COLO668 (cell line): ENCODE data around the gene ARF4.
A peak's percentile ranks its signal among the peaks of the same experiment; 100 is the strongest.
"Not testable (repeated sequence)": the region's sequence is repeated elsewhere in the genome, so short reads cannot be mapped to it uniquely, and the experiment has no call there.

ENCODE experiments used
- DNase-seq: peaks from one replicate; lab custom pipeline; 2025; ENCODE audit not compliant: unreplicated experiment; lab: John Stamatoyannopoulos, UW

ARF4 gene

GRCh38 chr3:57597127-57597923 lies at the start of gene ARF4:
Gene ARF4 (minus strand): TSS chr3:57597344. CDS start chr3:57597140, 204 bp downstream.
- DNase-seq, result peak; percentile 97

DNA sequence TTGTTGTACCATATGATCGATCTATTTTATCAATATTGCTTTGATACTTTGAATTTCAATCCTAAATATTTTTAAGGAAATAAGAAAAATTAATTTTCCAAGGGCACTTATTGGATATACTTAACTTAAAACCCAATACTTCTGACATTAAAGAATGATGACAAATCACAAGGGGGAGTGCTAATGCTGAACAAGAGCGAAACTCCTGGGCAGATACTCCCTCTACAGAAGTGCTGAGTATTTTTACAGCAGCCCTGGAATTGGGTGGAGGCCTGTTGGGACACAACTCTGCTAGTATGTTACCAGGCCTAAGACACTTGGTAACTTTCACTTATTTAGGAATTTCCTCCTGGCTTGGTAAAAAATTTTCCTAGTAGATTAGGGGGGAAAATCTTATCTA lies 49.6 kb upstream of the ARF4 start:
- no peak for DNase-seq

DNA sequence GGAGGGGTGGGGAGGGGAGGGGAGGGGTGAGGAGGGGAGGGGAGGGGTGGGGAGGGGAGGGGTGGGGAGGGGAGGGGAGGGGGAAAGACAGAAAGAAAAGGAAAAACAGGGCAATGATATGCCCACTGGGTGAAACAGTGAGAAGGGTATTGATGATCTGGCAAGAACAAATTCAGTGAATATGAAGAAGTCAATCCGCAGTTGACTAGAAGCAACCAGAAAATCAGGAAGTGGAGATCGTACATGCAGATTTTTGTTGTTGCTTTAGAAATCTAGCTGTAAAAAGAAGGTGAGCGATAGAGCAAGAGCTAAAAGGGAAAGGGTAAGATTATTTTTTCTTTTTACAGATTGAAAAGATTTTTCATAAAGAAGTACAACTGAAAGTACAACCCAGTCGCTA lies 47.6 kb upstream of the ARF4 start:
- DNase-seq, result no peak

DNA sequence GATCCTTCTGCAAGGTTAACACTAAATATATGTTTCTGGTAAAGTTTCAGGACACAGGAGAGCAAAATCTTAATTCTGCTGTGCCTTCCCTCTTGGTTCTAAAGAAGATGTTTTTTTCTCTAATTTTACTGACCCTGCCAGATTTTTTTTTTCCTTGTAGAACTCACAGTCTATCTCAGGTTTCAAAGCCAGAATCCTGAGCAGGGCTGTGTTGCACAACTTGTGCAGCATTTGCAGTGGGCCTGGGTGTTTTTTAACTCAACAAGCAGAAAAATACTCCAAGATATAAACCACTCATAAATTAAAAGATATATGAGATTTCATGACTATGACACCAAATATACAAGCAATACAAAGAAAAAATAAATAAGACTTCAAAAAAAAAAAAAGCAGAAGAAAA lies 40.2 kb upstream of the ARF4 start:
- no peak for DNase-seq

DNA sequence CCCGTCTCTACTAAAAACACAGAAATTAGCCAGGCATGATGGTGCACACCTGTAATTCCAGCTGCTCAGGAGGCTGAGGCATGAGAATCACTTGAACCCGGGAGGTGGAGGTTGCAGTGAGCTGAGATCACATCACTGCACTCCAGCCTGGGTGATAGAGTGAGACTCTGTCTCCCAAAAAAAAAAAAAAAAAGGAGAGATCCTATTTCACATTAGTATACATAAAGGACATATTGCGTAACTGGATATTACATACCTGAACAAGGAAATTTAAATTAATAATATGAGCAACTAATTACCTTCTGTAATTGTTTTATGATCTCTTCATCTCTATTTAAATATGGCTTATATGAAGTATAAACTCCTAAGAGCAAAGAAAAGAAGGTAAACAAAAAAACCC lies 37.1 kb upstream of the ARF4 start:
- not testable (repeated sequence) for DNase-seq

DNA sequence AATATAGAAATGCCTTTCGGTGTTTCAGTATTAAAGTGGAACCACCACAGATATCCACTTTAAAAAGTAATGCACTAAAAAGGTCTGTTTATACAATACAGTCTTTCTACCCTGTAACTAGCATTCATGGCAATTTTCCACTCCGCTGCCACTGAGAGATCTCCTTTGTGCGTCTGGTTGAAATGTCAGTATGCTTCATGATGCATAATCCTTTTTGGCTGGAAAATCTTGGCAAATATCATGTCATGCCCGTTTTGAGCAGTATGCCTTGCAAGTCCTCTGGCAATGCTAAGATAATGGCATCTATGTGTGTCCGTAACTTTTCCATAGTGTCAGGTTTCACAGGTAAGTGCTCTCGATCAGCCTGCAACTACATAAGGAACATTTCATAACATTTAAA lies 30.8 kb upstream of the ARF4 start:
- DNase-seq, result no peak

DNA sequence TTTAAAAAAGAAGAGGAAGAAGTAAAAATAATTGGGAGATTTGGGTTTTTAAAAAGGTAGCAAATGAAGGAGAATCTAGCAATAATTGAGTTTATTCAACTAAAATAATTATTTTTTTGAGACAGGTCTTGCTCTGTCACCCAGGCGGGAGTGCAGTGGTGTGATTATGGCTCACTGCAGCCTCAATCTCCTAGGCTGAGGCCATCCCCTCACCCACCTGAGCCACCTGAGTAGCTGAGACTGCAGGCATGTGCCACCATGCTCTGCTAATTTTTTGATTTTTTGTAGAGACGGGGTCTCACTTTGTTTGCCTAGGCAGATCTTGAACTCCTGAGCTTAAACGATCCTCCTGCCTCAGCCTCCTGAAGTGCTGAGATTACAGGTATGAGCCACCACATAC lies 27.7 kb upstream of the ARF4 start:
- no peak for DNase-seq

GRCh38 chr3:57622362-57622761 lies 25.2 kb upstream of the ARF4 start:
- DNase-seq, result no peak

DNA sequence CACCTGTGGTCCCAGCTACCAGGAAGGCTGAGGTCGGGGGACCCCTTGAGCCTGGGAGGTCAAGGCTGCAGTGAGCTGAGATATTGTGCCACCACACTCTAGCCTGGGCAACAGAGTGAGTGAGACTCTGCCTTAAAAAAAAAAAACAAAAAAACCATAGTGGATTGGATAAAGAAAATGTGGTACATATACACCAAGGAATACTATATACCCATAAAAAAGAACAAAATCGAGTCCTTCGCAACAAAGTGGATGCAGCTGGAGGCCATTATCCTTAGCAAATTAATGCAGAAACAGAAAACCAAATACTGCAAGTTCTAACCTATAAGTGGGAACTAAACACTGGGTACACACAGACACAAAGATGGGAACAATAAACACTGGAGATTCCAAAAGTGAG lies 20.6 kb upstream of the ARF4 start:
- DNase-seq, result no peak

GRCh38 chr3:57616233-57616632 lies 19.1 kb upstream of the ARF4 start:
- DNase-seq, result no peak

- not testable (repeated sequence) for DNase-seq
Observed at GRCh38 chr3:57611870-57612269, 14.7 kb upstream of the ARF4 start.

- DNase-seq, result no peak
Observed at GRCh38 chr3:57605683-57606082, 8.5 kb upstream of the ARF4 start.

DNA sequence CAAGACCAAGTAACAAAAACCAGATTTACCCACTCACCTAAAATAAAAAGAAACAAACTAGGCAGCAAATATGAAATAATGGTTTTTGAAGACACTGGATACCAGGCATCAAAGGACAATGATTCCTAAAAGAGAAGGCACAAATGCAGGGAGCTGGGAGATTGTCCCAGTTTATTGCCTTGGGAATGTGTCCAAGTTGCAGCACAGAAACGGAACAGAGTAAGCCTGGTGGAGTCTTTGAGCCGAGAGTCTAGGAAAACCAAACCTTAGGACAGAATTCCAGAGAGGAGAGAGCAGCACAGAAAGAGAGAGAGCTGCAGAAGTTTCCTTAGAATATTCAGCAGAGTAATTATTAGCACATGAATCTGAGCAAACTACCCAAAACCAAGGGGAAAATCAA lies 7.8 kb upstream of the ARF4 start:
- DNase-seq, result no peak

- DNase-seq, result no peak
Observed at GRCh38 chr3:57600195-57600594, 3.1 kb upstream of the ARF4 start.

DNA sequence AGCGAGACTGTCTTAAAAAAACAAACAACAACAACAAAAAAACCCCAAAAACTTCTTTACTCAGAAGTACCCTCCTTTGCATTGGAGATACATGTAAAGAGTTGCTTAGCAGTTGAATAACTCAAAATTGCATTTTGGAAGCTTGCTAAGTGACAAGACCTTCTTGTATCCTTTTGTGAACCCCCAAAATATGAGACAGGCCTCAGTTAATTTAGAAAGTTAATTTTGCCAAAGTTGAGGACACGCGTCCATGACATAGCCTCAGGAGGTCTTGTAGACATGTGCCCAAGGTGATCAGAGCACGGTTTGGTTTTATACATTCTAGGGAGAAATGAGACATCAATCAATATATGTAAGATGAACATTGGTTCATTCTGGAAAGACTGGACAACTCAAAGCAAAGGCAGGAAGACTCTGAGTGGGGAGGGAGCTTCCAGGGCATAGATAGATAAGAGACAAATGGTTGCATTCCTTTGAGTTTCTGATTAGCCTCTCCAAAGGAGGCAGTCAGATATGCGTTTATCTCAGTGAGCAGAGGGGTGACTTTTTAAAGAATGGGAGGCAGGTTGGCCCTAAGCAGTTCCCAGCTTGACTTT lies 1.7 kb upstream of the ARF4 start:
- no peak for DNase-seq

- peak; percentile 51 for DNase-seq
Observed at GRCh38 chr3:57596495-57597126, 533 bp downstream of the ARF4 start.

DNA sequence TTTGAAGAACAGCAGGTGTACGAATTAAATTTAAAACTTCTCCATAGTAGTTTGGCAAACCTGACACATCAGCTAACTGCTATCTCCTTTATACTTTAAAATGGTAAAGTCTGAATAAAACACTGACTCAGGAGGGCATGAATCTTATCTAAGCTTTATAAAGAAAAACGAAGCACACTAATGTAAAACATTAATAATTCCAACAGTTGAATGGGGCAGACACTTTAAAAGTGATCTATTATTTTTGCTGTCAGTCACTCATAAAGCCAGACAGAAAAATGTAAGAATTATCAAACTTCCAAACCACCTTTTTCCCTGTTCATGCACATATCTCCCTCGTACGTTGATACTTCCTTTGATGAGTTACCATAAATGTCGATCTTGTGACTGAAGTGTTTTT lies 2.6 kb downstream of the ARF4 start:
- no peak for DNase-seq

- DNase-seq, result no peak
Observed at GRCh38 chr3:57594144-57594543, 3.0 kb downstream of the ARF4 start.

GRCh38 chr3:57592306-57592705 lies 4.8 kb downstream of the ARF4 start:
- no peak for DNase-seq

DNA sequence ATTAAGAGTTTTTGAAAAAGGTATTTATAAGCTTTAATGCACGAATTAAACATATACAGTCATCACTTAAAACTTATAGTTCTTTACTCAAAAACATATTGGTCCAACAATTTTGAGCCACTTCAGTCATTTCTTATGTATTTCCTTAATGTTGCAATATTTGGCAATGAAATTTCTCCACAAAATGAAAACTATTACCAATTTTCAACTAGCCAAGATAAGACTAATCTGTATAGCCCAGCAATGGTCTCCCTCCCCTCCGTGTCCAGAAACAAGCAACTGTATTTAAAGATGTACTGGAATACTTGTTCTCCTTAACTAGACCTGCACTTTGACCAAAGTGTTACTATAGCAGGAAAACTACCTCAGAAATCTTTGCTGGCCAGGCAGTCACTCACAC lies 9.2 kb downstream of the ARF4 start:
- no peak for DNase-seq

DNA sequence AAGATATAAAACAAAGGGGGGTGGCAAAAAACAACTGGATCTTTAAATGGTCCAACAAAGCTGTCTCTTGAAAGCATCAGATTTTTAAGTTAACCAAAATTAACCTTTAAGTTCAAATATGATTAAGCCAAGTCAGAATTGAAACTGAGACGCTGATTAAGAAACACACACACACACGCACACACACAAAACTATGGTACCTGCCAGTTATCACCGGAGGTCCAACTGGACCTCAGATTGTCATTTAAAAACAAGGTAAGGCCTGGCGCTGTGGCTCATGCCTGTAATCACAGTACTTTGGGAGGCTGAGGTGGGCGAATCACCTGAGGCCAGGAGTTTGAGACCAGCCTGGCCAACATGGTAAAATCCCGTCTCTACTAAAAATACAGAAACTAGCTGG lies 10.4 kb downstream of the ARF4 start:
- no peak for DNase-seq

- no peak for DNase-seq
Observed at GRCh38 chr3:57583544-57583943, 13.6 kb downstream of the ARF4 start.
